PC-3 (cell line): ENCODE measurements around the gene KCNB1. TPM values are rescaled to one million over a fixed set of nuclear protein-coding genes. Genes with fewer than 3 reads are reported as not detected.

Experiments
- ATAC-seq: fragments of 200-7000 bp; cut with Tn5 transposase; 2 replicates; pipeline ENCODE4 v1.9.1; 2020; ENCODE audit warnings: mild to moderate bottlenecking, moderate library complexity
- BruUV-seq: library from RNA; stranded (reverse); fragments of 400-500 nt; replicated peaks from 2 replicates; lab custom pipeline; 2021; lab: Mats Ljungman, UMichigan
- CTCF ChIA-PET: fragments of 300-600 bp; sonication (Branson Sonifier 250); formaldehyde crosslinking; loops from one replicate; lab custom pipeline; 2022; ENCODE audit warnings: antibody characterized with exemption; lab: Charles Lee
- POLR2A ChIA-PET: fragments of 300-600 bp; sonication (Branson Sonifier 250); formaldehyde crosslinking; loops from one replicate; lab custom pipeline; 2022; ENCODE audit warnings: antibody characterized with exemption; ENCODE audit not compliant: unreplicated experiment; lab: Charles Lee
- DNase-seq: peaks from one replicate; pipeline ENCODE4 v3.0.0-alpha.2; 2015
- H2AFZ ChIP-seq: fragments of 300-600 bp; sonication (generic); 2 replicates; pipeline ENCODE4 v1.6.0; 2016; ENCODE audit warnings: antibody characterized with exemption, low read length
- H3F3A ChIP-seq: fragments of 300-600 bp; sonication (generic); one replicate; pipeline ENCODE4 v1.6.0; 2017; ENCODE audit warnings: antibody characterized with exemption, low read length, control low read depth, mild to moderate bottlenecking; ENCODE audit not compliant: unreplicated experiment
- H3K27ac ChIP-seq: fragments of 300-600 bp; sonication (generic); 2 replicates; pipeline ENCODE4 v1.5.1; 2016; ENCODE audit warnings: mild to moderate bottlenecking, low read length
- H3K27me3 ChIP-seq: fragments of 300-600 bp; sonication (generic); 2 replicates; pipeline ENCODE4 v1.6.1; 2016; ENCODE audit warnings: low read length, mixed read lengths
- H3K36me3 ChIP-seq: fragments of 300-600 bp; sonication (generic); 2 replicates; pipeline ENCODE4 v1.6.1; 2016; ENCODE audit warnings: low read depth, mixed run types, low read length, mixed read lengths
- H3K4me1 ChIP-seq: fragments of 300-600 bp; sonication (generic); 2 replicates; pipeline ENCODE4 v1.5.1; 2016; ENCODE audit warnings: low read length; ENCODE audit not compliant: insufficient read depth
- H3K4me2 ChIP-seq: fragments of 300-600 bp; sonication (generic); 2 replicates; pipeline ENCODE4 v1.6.0; 2016; ENCODE audit warnings: low read length
- H3K4me3 ChIP-seq: fragments of 300-600 bp; sonication (generic); 2 replicates; pipeline ENCODE4 v1.5.1; 2016; ENCODE audit warnings: mild to moderate bottlenecking, low read length, mixed read lengths
- H3K79me2 ChIP-seq: fragments of 300-600 bp; sonication (generic); 2 replicates; pipeline ENCODE4 v1.6.1; 2017; ENCODE audit warnings: low read length, mixed read lengths
- H3K9ac ChIP-seq: fragments of 300-600 bp; sonication (generic); 2 replicates; pipeline ENCODE4 v1.6.0; 2016; ENCODE audit warnings: mild to moderate bottlenecking, low read length
- H3K9me2 ChIP-seq: fragments of 300-600 bp; sonication (generic); replicated peaks from 2 replicates; pipeline ENCODE4 v1.6.1; 2016; ENCODE audit warnings: mixed run types, low read length, mixed read lengths
- H3K9me3 ChIP-seq: fragments of 300-600 bp; sonication (generic); 2 replicates; pipeline ENCODE4 v1.6.1; 2016; ENCODE audit warnings: low read length, mixed read lengths
- H4K20me1 ChIP-seq: fragments of 300-600 bp; sonication (generic); 2 replicates; pipeline ENCODE4 v1.6.1; 2016; ENCODE audit warnings: low read length, mixed read lengths
- EZH2 ChIP-seq: fragments of 300-600 bp; sonication (generic); IDR thresholded peaks from one replicate; pipeline ENCODE4 v1.6.1; 2017; ENCODE audit warnings: antibody characterized with exemption, mild to moderate bottlenecking, low read length; ENCODE audit not compliant: unreplicated experiment
- EZH2phosphoT487 ChIP-seq: fragments of 300-600 bp; sonication (generic); IDR thresholded peaks from 2 replicates; pipeline ENCODE4 v1.6.1; 2018; ENCODE audit warnings: mild to moderate bottlenecking, antibody characterized with exemption, low read length, borderline replicate concordance
- intact Hi-C: fragments of 100-400 bp; cut with micrococcal nuclease; formaldehyde crosslinking; loops from 2 replicates; pipeline ENCODE4 v1.9.0; 2023
- total RNA-seq: library from RNA; depleted of rRNA; stranded (reverse); fragments of >200 nt; gene quantifications from 2 replicates; pipeline ENCODE4 v1.2.3, GENCODE V29; 2014
- TF ChIP-seq, protein P1 (sequence below): fragments of 300-600 bp; sonication (generic); conservative IDR thresholded peaks from 2 replicates; pipeline ENCODE4 v1.5.1; 2017; ENCODE audit warnings: antibody characterized with exemption, low read depth, mild to moderate bottlenecking, low read length

The KCNB1 gene
- total RNA-seq, 1 experiment from 2014 or later = 0.04 TPM

DNA sequence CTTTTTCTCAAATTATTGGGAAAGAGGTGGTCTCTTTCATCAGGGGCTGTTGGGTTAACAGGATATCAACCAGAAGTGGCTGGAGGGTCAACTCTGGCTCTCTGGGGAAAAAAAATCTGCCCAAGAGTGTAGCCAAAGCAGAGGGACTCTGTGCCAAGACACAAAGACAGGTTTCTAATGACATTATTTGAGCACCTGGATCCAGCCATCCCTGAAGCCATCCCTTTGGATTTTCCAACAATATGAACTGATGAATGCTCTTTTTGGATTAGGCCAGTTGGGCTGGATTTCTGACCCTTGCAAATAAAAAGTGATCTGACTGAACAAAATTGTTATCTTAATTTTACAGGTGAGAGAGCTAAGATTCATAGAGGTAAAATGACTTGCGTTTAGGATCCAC lies 88.7 kb downstream of the KCNB1 start:
- no TSS peak for BruUV-seq
- no peaks in the 10 kb centered on the region for H3K79me2 ChIP-seq
- H3K9me3 ChIP-seq = no peaks in the 10 kb centered on the region
- no peak overlapping the region for H2AFZ ChIP-seq
- no peak overlapping the region for H3K4me3 ChIP-seq
- no peaks in the 10 kb centered on the region for H3K36me3 ChIP-seq
- ChIA-PET CTCF (no interaction called here), POLR2A (no interaction called here)
- H3K9me2 ChIP-seq = no peaks in the 10 kb centered on the region
- no peak overlapping the region for H3K9ac ChIP-seq
- H3K4me1 ChIP-seq = no peaks in the 10 kb centered on the region
- H3F3A ChIP-seq = no peaks in the 10 kb centered on the region
- intact Hi-C loops = no loop called here
- no peak overlapping the region for H3K4me2 ChIP-seq
- H3K27me3 ChIP-seq = no peaks in the 10 kb centered on the region
- DNase-seq = no peak
- no peak for ATAC-seq
- no peak overlapping the region for H3K27ac ChIP-seq
- H4K20me1 ChIP-seq = no peaks in the 10 kb centered on the region
- TF ChIP-seq EZH2phosphoT487 = no peak
- no peak for TF ChIP-seq EZH2
- TF ChIP-seq, protein P1, sequence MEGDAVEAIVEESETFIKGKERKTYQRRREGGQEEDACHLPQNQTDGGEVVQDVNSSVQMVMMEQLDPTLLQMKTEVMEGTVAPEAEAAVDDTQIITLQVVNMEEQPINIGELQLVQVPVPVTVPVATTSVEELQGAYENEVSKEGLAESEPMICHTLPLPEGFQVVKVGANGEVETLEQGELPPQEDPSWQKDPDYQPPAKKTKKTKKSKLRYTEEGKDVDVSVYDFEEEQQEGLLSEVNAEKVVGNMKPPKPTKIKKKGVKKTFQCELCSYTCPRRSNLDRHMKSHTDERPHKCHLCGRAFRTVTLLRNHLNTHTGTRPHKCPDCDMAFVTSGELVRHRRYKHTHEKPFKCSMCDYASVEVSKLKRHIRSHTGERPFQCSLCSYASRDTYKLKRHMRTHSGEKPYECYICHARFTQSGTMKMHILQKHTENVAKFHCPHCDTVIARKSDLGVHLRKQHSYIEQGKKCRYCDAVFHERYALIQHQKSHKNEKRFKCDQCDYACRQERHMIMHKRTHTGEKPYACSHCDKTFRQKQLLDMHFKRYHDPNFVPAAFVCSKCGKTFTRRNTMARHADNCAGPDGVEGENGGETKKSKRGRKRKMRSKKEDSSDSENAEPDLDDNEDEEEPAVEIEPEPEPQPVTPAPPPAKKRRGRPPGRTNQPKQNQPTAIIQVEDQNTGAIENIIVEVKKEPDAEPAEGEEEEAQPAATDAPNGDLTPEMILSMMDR = no peak

DNA sequence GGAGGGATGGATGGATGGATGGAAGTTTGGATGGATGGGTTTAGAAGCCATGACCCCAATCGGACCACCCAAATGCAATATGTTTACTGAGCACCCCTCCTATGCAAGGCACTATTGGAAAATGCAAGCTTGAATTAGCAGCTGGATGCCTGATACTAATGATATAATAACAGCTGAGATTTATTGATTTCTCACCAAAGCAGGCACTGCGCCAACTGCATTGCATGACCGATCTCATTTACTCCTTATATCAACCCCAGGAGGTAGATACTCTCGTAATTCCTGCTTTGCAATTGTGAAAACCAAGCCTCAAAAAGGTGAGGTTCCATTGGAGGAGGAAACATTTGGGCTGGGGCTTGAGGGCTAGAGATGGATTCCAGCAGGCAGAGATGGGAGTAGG lies 89.7 kb downstream of the KCNB1 start:
- Histone ChIP-seq H2AFZ (no peak overlapping the region), H4K20me1 (no peaks in the 10 kb centered on the region), H3K4me2 (no peak overlapping the region), H3K9me2 (no peaks in the 10 kb centered on the region), H3F3A (no peaks in the 10 kb centered on the region), H3K9ac (no peak overlapping the region), H3K27ac (no peak overlapping the region), H3K4me1 (no peaks in the 10 kb centered on the region), H3K9me3 (no peaks in the 10 kb centered on the region), H3K27me3 (peaks cover 9% of the 10 kb centered on the region; the same call in 1 of the 2 replicates), H3K36me3 (no peaks in the 10 kb centered on the region), H3K79me2 (no peaks in the 10 kb centered on the region), H3K4me3 (no peak overlapping the region)
- ATAC-seq (no peak), DNase-seq (no peak)
- ChIA-PET POLR2A (no interaction called here), CTCF (no interaction called here)
- intact Hi-C loops = no loop called here
- BruUV-seq = no TSS peak
- TF ChIP-seq EZH2 (no peak), EZH2phosphoT487 (no peak)
- TF ChIP-seq, protein P1 = no peak

DNA sequence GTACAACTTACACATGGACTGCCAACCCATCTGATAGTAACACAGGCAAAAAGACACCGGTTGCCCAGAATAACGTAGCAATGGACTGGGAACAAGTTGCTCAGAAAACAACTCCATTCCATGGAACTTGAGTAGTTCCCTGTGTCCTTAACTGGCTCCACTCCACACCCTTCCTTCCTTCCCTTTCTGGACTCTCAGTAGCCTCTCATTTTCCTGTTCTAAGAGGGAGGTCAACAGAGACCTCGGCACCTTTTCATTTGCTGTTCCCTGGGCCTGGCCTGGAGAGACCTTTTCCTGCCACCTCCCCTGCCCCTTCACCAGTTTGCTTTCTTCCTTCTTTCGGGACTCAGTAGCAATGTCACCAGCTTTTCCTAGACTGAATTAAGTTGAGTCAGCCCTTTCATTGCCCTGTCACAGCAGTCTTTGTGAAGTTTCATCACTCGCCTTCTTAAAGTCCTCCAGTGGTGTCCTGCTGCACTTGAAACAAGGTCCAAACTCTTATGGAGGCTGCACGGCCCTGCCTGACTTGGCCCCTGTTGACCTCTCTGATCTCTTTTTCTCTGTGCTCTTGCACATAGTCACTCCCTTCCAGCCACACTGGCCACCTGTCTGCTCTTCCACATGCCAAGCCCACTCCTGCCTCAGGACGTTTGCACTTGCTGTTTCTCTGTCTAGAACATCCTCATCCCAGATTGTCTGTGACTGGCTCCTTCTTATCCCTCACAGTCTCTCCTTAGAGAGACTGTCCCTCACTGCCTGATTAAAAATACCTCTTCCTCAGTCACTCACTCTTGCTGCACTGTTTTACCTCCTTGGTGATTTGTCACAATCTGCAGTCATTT lies 90.8 kb downstream of the KCNB1 start:
- intact Hi-C loops = no loop called here
- TF ChIP-seq EZH2 = no peak
- no peak for TF ChIP-seq EZH2phosphoT487
- TF ChIP-seq, protein P1 = no peak
- DNase-seq (no peak), ATAC-seq (no peak)
- Histone ChIP-seq H3K9me2 (no peaks in the 10 kb centered on the region), H2AFZ (no peak overlapping the region), H3K4me3 (no peak overlapping the region), H3F3A (no peaks in the 10 kb centered on the region), H3K36me3 (no peaks in the 10 kb centered on the region), H3K4me2 (no peak overlapping the region), H3K27me3 (peaks cover 14% of the 10 kb centered on the region), H4K20me1 (no peaks in the 10 kb centered on the region), H3K79me2 (no peaks in the 10 kb centered on the region), H3K4me1 (no peaks in the 10 kb centered on the region), H3K9ac (no peak overlapping the region), H3K9me3 (no peaks in the 10 kb centered on the region), H3K27ac (no peak overlapping the region)
- BruUV-seq = no TSS peak
- ChIA-PET CTCF (no interaction called here), POLR2A (no interaction called here)
